ENCODE results near the gene GALNT11. TPM values are rescaled to one million over a fixed set of nuclear protein-coding genes. Genes with fewer than 3 reads are reported as not detected.

GALNT11 gene
- total RNA-seq, 1 donor from 2014 or later: 65.5 TPM

DNA sequence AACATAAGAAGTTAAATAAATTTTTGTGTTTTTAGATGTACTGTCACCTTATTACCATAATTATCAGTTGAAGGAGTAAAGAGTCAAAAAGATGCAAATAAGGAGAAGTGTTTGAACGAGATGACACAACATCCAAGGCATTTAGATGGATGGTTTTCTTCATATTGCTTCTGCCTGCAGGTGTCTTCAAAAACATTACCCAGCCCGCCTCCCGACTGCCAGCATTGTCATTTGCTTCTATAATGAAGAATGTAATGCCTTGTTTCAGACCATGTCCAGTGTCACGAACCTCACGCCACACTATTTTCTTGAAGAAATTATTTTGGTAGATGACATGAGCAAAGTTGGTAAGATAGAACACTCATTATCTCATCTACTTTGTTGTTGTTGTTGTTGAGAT is 42.7 kb upstream of the GALNT11 start:
- no peak overlapping the region for H3K27ac Mint-ChIP-seq
- no peak overlapping the region for H2AFZ ChIP-seq (replicated peaks)
- no peak for TF ChIP-seq EZH2phosphoT487 (IDR thresholded peaks at IDR 0.05)
- TF ChIP-seq EZH2 (IDR thresholded peaks at IDR 0.05): no peak
- TF ChIP-seq, protein P1, sequence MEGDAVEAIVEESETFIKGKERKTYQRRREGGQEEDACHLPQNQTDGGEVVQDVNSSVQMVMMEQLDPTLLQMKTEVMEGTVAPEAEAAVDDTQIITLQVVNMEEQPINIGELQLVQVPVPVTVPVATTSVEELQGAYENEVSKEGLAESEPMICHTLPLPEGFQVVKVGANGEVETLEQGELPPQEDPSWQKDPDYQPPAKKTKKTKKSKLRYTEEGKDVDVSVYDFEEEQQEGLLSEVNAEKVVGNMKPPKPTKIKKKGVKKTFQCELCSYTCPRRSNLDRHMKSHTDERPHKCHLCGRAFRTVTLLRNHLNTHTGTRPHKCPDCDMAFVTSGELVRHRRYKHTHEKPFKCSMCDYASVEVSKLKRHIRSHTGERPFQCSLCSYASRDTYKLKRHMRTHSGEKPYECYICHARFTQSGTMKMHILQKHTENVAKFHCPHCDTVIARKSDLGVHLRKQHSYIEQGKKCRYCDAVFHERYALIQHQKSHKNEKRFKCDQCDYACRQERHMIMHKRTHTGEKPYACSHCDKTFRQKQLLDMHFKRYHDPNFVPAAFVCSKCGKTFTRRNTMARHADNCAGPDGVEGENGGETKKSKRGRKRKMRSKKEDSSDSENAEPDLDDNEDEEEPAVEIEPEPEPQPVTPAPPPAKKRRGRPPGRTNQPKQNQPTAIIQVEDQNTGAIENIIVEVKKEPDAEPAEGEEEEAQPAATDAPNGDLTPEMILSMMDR (IDR thresholded peaks at IDR 0.05): no peak
- H3K4me1 ChIP-seq: no peaks in the 10 kb centered on the region
- DNase-seq (ENCODE audit: low spot score): no peak
- no peaks in the 10 kb centered on the region for H3K9me3 ChIP-seq (ENCODE audit: low read depth)
- no peak overlapping the region for H3K27ac ChIP-seq
- H3F3A ChIP-seq (ENCODE audit: low read depth): no peaks in the 10 kb centered on the region
- H3K36me3 Mint-ChIP-seq: no peaks in the 10 kb centered on the region
- H3K36me3 ChIP-seq: no peaks in the 10 kb centered on the region
- H3K4me3 ChIP-seq: no peak overlapping the region
- H4K20me1 ChIP-seq (ENCODE audit: low read depth): no peaks in the 10 kb centered on the region
- H3K4me3 Mint-ChIP-seq: no peak overlapping the region
- H3K27me3 ChIP-seq: no peaks in the 10 kb centered on the region
- H3K27me3 Mint-ChIP-seq (ENCODE audit: insufficient read depth, low read depth): peaks cover 2% of the 10 kb centered on the region
- H3K4me2 ChIP-seq: no peak overlapping the region
- no peaks in the 10 kb centered on the region for H3K79me2 ChIP-seq (ENCODE audit: low read depth)
- H3K9ac ChIP-seq: no peak overlapping the region
- H3K9me3 Mint-ChIP-seq: peaks cover 3% of the 10 kb centered on the region
- H3K4me1 Mint-ChIP-seq: no peaks in the 10 kb centered on the region

DNA sequence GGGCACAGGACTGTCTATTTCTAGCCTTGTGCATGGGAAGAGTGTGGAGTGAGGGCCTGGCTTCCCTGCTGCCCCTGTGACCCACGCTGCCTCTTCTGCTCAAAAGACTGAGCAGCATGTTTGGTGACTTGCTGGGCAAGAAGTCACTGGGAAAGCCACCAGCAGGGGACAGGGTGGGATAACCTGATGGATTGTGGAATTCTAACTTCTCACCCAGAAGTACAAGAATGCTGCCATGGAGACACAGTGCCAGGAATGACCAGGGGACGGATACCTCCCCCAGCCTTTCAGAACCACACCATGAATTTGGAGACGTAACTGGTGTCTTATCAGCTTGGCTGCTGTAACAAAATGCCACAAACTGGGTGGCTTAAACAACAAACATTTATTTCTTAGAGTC is 40.9 kb upstream of the GALNT11 start:
- Histone ChIP-seq H3K79me2 (ENCODE audit: low read depth) (no peaks in the 10 kb centered on the region), H3K27me3 (no peaks in the 10 kb centered on the region), H3K4me1 (no peaks in the 10 kb centered on the region), H3K36me3 (no peaks in the 10 kb centered on the region), H4K20me1 (ENCODE audit: low read depth) (no peaks in the 10 kb centered on the region), H2AFZ (replicated peaks) (no peak overlapping the region), H3K4me3 (no peak overlapping the region), H3F3A (ENCODE audit: low read depth) (no peaks in the 10 kb centered on the region), H3K9me3 (ENCODE audit: low read depth) (no peaks in the 10 kb centered on the region), H3K4me2 (no peak overlapping the region), H3K9ac (no peak overlapping the region), H3K27ac (no peak overlapping the region)
- TF ChIP-seq EZH2 (IDR thresholded peaks at IDR 0.05) (no peak), EZH2phosphoT487 (IDR thresholded peaks at IDR 0.05) (no peak)
- TF ChIP-seq, protein P1 (IDR thresholded peaks at IDR 0.05): no peak
- H3K9me3 Mint-ChIP-seq: peaks cover 3% of the 10 kb centered on the region
- H3K36me3 Mint-ChIP-seq: no peaks in the 10 kb centered on the region
- H3K27ac Mint-ChIP-seq: no peak overlapping the region
- no peak for DNase-seq (ENCODE audit: low spot score)
- no peak overlapping the region for H3K4me3 Mint-ChIP-seq
- H3K27me3 Mint-ChIP-seq (ENCODE audit: insufficient read depth, low read depth): no peaks in the 10 kb centered on the region
- H3K4me1 Mint-ChIP-seq: no peaks in the 10 kb centered on the region

DNA sequence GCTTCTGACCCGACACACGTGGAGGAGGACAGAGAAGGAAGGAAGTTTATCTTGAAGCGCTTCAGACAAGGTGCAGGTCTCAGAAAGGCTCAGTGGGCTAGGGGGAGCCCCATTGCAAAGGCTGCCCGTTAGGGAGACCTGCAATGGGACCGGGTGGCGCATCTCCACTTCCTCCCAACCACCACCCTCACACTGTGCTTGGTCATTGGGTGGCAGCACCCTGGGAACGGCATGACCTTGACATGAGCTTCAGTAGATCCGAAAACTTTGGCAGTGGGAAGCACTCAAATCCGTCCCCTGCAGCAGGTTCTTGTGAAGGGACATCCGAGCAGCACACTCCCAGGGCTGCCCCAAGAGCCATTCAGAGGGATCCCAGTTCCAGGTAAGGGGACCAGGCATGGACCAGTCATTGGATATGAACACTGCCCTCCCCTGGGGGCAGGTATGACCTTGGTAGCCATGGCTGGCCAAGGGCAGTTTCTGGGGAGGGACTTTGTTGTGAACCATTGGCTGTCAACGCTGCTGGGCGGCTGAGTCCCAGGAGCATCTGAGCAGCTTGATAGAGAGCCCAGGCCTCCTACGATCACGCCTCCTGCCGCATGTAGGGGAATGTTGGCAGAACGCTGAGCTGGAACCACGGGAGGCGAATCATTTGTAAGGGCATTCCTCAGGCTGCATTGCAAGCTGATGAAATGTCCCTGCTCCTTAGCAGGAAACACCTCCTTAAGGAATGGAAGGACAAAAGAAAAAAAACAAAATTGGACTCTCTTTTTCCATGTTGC is 37.5 kb upstream of the GALNT11 start:
- no peak overlapping the region for H3K27ac Mint-ChIP-seq
- TF ChIP-seq, protein P1 (IDR thresholded peaks at IDR 0.05): no peak
- no peak for TF ChIP-seq EZH2phosphoT487 (IDR thresholded peaks at IDR 0.05)
- TF ChIP-seq EZH2 (IDR thresholded peaks at IDR 0.05): no peak
- H4K20me1 ChIP-seq (ENCODE audit: low read depth): no peaks in the 10 kb centered on the region
- H2AFZ ChIP-seq (replicated peaks): no peak overlapping the region
- H3K4me3 Mint-ChIP-seq: no peak overlapping the region
- no peaks in the 10 kb centered on the region for H3K36me3 Mint-ChIP-seq
- peaks cover 10% of the 10 kb centered on the region for H3K4me1 Mint-ChIP-seq
- DNase-seq (ENCODE audit: low spot score): peak; percentile 26
- no peak overlapping the region for H3K9ac ChIP-seq
- H3K27ac ChIP-seq: no peak overlapping the region
- no peaks in the 10 kb centered on the region for H3K9me3 Mint-ChIP-seq
- no peaks in the 10 kb centered on the region for H3K36me3 ChIP-seq
- no peaks in the 10 kb centered on the region for H3K27me3 ChIP-seq
- no peaks in the 10 kb centered on the region for H3K9me3 ChIP-seq (ENCODE audit: low read depth)
- H3K4me2 ChIP-seq: no peak overlapping the region
- no peaks in the 10 kb centered on the region for H3F3A ChIP-seq (ENCODE audit: low read depth)
- H3K27me3 Mint-ChIP-seq (ENCODE audit: insufficient read depth, low read depth): no peaks in the 10 kb centered on the region
- H3K4me1 ChIP-seq: no peaks in the 10 kb centered on the region
- H3K4me3 ChIP-seq: no peak overlapping the region
- H3K79me2 ChIP-seq (ENCODE audit: low read depth): no peaks in the 10 kb centered on the region
